HEK293 (cell line): ENCODE data around the gene GNA12.

Source experiments
- CTCF ChIA-PET: fragments of 350-600 bp; formaldehyde crosslinking; extraction: SDS; loops from one replicate; lab custom pipeline; 2021; ENCODE audit warnings: antibody characterized with exemption; lab: Yijun Ruan, JAX
- POLR2A ChIA-PET: fragments of 300-600 bp; formaldehyde crosslinking; extraction: SDS; loops from one replicate; lab custom pipeline; 2020; ENCODE audit warnings: antibody characterized with exemption, inconsistent platforms; lab: Yijun Ruan, JAX
- H3K27ac ChIP-seq: fragments of 200-500 bp; sonication (Bioruptor generic); 2 replicates; pipeline ENCODE4 v1.5.1; 2014; ENCODE audit warnings: low read depth, low read length, control low read depth, inconsistent platforms; ENCODE audit errors: extremely low read depth
- H3K36me3 ChIP-seq, 2 experiments: fragments of 200-500 bp in 1 of 2; sonication (Bioruptor generic) in 1 of 2; 1 replicate in 1 of 2; 2 replicates in 1 of 2; pipeline ENCODE4 v1.5.1; 2014 to 2017; ENCODE audit warnings: inconsistent platforms in 2 of 2, low read length in 2 of 2; ENCODE audit not compliant: control insufficient read depth in 2 of 2, insufficient read depth in 1 of 2
- H3K4me1 ChIP-seq: fragments of 200-500 bp; sonication (Bioruptor generic); 2 replicates; pipeline ENCODE4 v1.5.1; 2014; ENCODE audit warnings: mild to moderate bottlenecking, low read length, inconsistent platforms; ENCODE audit not compliant: control insufficient read depth, insufficient read depth
- H3K4me3 ChIP-seq: 2 replicates; pipeline ENCODE4 v1.5.1; 2011; ENCODE audit warnings: low read depth, mild to moderate bottlenecking, control low read depth, low read length, moderate library complexity
- H3K9me3 ChIP-seq: fragments of 200-500 bp; sonication (Bioruptor generic); 2 replicates; pipeline ENCODE4 v1.5.1; 2014; ENCODE audit warnings: low read depth, low read length, inconsistent platforms; ENCODE audit not compliant: control insufficient read depth, insufficient read depth
- KLF10 ChIP-seq: fragments of 450-650 bp; IDR thresholded peaks from 2 replicates; pipeline ENCODE4 v1.5.1; 2018; ENCODE audit warnings: missing biosample characterization, mild to moderate bottlenecking, missing genetic modification characterization
- PRDM1 ChIP-seq: fragments of 450-650 bp; formaldehyde crosslinking; IDR thresholded peaks from 2 replicates; pipeline ENCODE4; 2016; ENCODE audit warnings: missing biosample characterization, missing genetic modification characterization
- PRDM4 ChIP-seq: fragments of 450-650 bp; formaldehyde crosslinking; IDR thresholded peaks from 2 replicates; pipeline ENCODE4 v1.5.1; 2017; ENCODE audit warnings: missing biosample characterization, missing genetic modification characterization
- SP2 ChIP-seq: fragments of 450-650 bp; formaldehyde crosslinking; IDR thresholded peaks from 2 replicates; pipeline ENCODE4 v1.5.1; 2016; ENCODE audit warnings: missing biosample characterization, missing genetic modification characterization
- WT1 ChIP-seq: fragments of 450-650 bp; formaldehyde crosslinking; IDR thresholded peaks from 2 replicates; pipeline ENCODE4 v1.5.1; 2016; ENCODE audit warnings: missing biosample characterization, missing genetic modification characterization
- ZBTB1 ChIP-seq: fragments of 450-650 bp; formaldehyde crosslinking; IDR thresholded peaks from 2 replicates; pipeline ENCODE4 v1.5.1; 2016; ENCODE audit warnings: missing biosample characterization, missing genetic modification characterization
- ZNF112 ChIP-seq: fragments of 450-650 bp; formaldehyde crosslinking; IDR thresholded peaks from 2 replicates; pipeline ENCODE4 v1.5.0; 2017; ENCODE audit warnings: missing biosample characterization, missing genetic modification characterization
- ZNF302 ChIP-seq: fragments of 450-650 bp; formaldehyde crosslinking; IDR thresholded peaks from 2 replicates; pipeline ENCODE4 v1.5.1; 2016; ENCODE audit warnings: missing biosample characterization, missing genetic modification characterization, low read depth
- ZNF324 ChIP-seq: fragments of 450-650 bp; formaldehyde crosslinking; IDR thresholded peaks from 2 replicates; pipeline ENCODE4 v1.5.1; 2016; ENCODE audit warnings: missing biosample characterization, missing genetic modification characterization
- ZNF354C ChIP-seq: fragments of 450-650 bp; formaldehyde crosslinking; IDR thresholded peaks from 2 replicates; pipeline ENCODE4 v1.5.1; 2016; ENCODE audit warnings: missing biosample characterization, missing genetic modification characterization, low read depth, borderline replicate concordance
- ZNF645 ChIP-seq: fragments of 450-650 bp; formaldehyde crosslinking; IDR thresholded peaks from 2 replicates; pipeline ENCODE4; 2016; ENCODE audit warnings: missing biosample characterization, missing genetic modification characterization
- ZNF707 ChIP-seq: fragments of 450-650 bp; formaldehyde crosslinking; IDR thresholded peaks from 2 replicates; pipeline ENCODE4 v1.5.1; 2016; ENCODE audit warnings: missing biosample characterization, missing genetic modification characterization
- ZNF768 ChIP-seq: fragments of 450-650 bp; formaldehyde crosslinking; IDR thresholded peaks from 2 replicates; pipeline ENCODE4 v1.5.1; 2018; ENCODE audit warnings: missing biosample characterization, mild to moderate bottlenecking, missing genetic modification characterization
- TF ChIP-seq, protein P1 (sequence below): fragments of 450-650 bp; formaldehyde crosslinking; IDR thresholded peaks from 2 replicates; pipeline ENCODE4 v1.5.1; 2016; ENCODE audit warnings: missing biosample characterization, missing genetic modification characterization
- TF ChIP-seq, protein P2 (sequence below): fragments of 450-650 bp; formaldehyde crosslinking; IDR thresholded peaks from 2 replicates; pipeline ENCODE4 v1.5.1; 2016; ENCODE audit warnings: missing biosample characterization, missing genetic modification characterization, borderline replicate concordance
- TF ChIP-seq, protein P3 (sequence below): fragments of 450-650 bp; formaldehyde crosslinking; IDR thresholded peaks from 2 replicates; pipeline ENCODE4 v1.5.1; 2016; ENCODE audit warnings: missing biosample characterization, missing genetic modification characterization, low read depth
- TF ChIP-seq, protein P4 (sequence below): fragments of 450-650 bp; formaldehyde crosslinking; conservative IDR thresholded peaks from 2 replicates; pipeline ENCODE4 v1.5.1; 2016; ENCODE audit warnings: low read depth, missing biosample characterization, missing genetic modification characterization

GNA12 gene

DNA sequence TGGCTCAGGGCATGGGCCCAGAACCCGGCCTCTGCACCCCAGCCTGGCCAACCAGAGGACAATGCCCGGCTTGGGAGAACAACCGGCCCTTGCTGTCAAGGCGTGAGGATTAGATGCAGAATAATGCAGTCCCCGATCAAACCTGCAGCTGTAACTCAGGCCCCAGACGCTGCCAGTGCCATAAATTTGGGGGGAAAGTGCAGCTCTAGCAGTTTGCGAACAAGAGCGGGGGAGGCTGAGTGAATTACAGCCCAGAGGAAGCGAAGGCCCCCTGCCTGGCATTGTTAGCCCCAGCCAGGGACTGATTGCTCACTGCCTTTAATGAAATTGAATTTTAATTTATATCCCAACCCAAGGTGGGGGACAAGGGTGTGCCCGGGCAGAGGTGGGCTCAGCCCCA is 38.0 kb upstream of the GNA12 start (continued):
- TF ChIP-seq, protein P1, sequence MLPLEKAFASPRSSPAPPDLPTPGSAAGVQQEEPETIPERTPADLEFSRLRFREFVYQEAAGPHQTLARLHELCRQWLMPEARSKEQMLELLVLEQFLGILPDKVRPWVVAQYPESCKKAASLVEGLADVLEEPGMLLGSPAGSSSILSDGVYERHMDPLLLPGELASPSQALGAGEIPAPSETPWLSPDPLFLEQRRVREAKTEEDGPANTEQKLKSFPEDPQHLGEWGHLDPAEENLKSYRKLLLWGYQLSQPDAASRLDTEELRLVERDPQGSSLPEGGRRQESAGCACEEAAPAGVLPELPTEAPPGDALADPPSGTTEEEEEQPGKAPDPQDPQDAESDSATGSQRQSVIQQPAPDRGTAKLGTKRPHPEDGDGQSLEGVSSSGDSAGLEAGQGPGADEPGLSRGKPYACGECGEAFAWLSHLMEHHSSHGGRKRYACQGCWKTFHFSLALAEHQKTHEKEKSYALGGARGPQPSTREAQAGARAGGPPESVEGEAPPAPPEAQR (tag by site-specific recombination), result no peak
- no peak for TF ChIP-seq ZNF112 (tag by site-specific recombination)

DNA sequence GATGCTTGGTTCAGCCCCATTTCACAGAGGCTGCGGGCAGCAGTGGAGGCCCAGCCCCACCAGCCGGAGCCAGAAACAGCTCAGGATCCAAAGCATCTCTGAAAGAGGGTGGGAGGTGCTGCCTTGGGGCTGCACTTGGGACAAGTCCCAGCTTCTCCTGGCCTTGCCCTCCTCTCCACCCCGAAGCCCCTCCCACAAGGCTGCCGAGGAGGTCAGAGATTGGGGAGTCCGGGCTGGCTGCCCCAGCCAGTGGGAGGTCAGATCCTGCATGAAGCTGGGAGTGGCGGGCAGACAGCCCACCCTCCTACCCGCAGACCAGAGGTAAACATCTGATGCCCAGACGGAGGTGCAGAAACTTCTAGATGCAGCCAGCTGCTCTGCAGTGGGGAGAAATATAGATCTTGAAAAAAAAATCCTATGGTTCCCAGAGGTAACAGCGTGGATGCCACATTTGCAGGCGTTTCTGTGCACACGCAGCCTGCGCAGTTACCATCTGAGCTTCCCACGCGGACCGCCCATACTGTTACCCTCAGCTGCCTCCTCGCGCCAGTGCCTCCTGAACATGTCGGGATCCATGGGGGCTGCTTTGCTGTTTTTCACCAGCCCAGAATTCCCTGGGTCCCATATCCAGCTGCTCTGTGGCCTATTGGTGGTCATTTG is 36.9 kb upstream of the GNA12 start:
- no peaks in the 10 kb centered on the region for H3K36me3 ChIP-seq
- H3K4me3 ChIP-seq, result no peak overlapping the region
- TF ChIP-seq, protein P2, sequence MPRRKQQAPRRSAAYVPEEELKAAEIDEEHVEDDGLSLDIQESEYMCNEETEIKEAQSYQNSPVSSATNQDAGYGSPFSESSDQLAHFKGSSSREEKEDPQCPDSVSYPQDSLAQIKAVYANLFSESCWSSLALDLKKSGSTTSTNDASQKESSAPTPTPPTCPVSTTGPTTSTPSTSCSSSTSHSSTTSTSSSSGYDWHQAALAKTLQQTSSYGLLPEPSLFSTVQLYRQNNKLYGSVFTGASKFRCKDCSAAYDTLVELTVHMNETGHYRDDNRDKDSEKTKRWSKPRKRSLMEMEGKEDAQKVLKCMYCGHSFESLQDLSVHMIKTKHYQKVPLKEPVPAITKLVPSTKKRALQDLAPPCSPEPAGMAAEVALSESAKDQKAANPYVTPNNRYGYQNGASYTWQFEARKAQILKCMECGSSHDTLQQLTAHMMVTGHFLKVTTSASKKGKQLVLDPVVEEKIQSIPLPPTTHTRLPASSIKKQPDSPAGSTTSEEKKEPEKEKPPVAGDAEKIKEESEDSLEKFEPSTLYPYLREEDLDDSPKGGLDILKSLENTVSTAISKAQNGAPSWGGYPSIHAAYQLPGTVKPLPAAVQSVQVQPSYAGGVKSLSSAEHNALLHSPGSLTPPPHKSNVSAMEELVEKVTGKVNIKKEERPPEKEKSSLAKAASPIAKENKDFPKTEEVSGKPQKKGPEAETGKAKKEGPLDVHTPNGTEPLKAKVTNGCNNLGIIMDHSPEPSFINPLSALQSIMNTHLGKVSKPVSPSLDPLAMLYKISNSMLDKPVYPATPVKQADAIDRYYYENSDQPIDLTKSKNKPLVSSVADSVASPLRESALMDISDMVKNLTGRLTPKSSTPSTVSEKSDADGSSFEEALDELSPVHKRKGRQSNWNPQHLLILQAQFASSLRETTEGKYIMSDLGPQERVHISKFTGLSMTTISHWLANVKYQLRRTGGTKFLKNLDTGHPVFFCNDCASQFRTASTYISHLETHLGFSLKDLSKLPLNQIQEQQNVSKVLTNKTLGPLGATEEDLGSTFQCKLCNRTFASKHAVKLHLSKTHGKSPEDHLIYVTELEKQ (tag by site-specific recombination), result no peak
- TF ChIP-seq ZNF354C (no peak), SP2 (tag by site-specific recombination) (0 out of 2 replicates have a peak, but pooled peaks have one; percentile 21), KLF10 (tag by site-specific recombination) (no peak)
- ChIA-PET CTCF (interaction anchor here (0.5 to 0.6 kb wide), 4 partner anchors 24 to 1599 kb away, joined by 3 to 6 read pairs (median 4); no protein-coding TSS in a partner anchor), POLR2A (no interaction called here)
- no peaks in the 10 kb centered on the region for H3K4me1 ChIP-seq
- H3K9me3 ChIP-seq, result no peaks in the 10 kb centered on the region
- H3K27ac ChIP-seq, result no peak overlapping the region

DNA sequence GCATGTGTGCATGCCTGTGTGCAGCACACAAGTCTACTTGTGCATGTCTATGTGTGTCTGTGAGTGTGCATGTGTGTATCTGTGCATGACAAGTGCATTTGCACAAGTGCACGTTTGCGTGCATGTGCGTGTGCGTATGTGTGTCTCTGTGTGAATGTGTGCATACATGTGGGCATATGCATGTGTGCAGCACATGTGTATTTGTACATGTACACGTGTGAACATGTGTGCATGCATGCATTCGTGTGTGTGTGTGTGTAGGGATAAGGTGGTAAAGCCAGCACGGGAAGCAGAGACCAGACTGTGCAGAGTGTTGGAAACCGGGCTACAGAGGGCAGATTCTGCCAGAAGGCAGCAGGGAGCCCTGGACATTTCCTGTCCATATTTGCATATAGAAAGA is 35.9 kb upstream of the GNA12 start:
- no peaks in the 10 kb centered on the region for H3K36me3 ChIP-seq
- CTCF ChIA-PET, result no interaction called here
- POLR2A ChIA-PET, result no interaction called here
- no peak overlapping the region for H3K4me3 ChIP-seq
- H3K27ac ChIP-seq, result no peak overlapping the region
- H3K4me1 ChIP-seq, result no peaks in the 10 kb centered on the region
- H3K9me3 ChIP-seq, result no peaks in the 10 kb centered on the region
- TF ChIP-seq ZNF302 (tag by site-specific recombination), result no peak
- no peak for TF ChIP-seq ZNF645 (tag by site-specific recombination)
- no peak for TF ChIP-seq WT1 (tag by site-specific recombination)
- no peak for TF ChIP-seq PRDM1
- TF ChIP-seq, protein P3, sequence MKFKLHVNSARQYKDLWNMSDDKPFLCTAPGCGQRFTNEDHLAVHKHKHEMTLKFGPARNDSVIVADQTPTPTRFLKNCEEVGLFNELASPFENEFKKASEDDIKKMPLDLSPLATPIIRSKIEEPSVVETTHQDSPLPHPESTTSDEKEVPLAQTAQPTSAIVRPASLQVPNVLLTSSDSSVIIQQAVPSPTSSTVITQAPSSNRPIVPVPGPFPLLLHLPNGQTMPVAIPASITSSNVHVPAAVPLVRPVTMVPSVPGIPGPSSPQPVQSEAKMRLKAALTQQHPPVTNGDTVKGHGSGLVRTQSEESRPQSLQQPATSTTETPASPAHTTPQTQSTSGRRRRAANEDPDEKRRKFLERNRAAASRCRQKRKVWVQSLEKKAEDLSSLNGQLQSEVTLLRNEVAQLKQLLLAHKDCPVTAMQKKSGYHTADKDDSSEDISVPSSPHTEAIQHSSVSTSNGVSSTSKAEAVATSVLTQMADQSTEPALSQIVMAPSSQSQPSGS (tag by site-specific recombination), result no peak
- no peak for TF ChIP-seq ZNF768 (tag by site-specific recombination)
- TF ChIP-seq, protein P4, sequence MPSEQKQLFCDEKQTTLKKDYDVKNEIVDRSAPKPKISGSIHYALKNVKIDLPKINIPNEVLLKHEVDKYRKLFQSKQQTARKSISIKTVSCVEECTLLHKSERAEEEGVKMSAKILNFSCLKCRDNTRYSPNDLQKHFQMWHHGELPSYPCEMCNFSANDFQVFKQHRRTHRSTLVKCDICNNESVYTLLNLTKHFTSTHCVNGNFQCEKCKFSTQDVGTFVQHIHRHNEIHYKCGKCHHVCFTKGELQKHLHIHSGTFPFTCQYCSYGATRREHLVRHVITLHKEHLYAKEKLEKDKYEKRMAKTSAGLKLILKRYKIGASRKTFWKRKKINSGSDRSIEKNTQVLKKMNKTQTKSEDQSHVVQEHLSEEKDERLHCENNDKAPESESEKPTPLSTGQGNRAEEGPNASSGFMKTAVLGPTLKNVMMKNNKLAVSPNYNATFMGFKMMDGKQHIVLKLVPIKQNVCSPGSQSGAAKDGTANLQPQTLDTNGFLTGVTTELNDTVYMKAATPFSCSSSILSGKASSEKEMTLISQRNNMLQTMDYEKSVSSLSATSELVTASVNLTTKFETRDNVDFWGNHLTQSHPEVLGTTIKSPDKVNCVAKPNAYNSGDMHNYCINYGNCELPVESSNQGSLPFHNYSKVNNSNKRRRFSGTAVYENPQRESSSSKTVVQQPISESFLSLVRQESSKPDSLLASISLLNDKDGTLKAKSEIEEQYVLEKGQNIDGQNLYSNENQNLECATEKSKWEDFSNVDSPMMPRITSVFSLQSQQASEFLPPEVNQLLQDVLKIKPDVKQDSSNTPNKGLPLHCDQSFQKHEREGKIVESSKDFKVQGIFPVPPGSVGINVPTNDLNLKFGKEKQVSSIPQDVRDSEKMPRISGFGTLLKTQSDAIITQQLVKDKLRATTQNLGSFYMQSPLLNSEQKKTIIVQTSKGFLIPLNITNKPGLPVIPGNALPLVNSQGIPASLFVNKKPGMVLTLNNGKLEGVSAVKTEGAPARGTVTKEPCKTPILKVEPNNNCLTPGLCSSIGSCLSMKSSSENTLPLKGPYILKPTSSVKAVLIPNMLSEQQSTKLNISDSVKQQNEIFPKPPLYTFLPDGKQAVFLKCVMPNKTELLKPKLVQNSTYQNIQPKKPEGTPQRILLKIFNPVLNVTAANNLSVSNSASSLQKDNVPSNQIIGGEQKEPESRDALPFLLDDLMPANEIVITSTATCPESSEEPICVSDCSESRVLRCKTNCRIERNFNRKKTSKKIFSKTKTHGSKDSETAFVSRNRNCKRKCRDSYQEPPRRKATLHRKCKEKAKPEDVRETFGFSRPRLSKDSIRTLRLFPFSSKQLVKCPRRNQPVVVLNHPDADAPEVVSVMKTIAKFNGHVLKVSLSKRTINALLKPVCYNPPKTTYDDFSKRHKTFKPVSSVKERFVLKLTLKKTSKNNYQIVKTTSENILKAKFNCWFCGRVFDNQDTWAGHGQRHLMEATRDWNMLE (tag by site-specific recombination), result no peak
- no peak for TF ChIP-seq ZBTB1 (tag by site-specific recombination)
- no peak for TF ChIP-seq PRDM4
- no peak for TF ChIP-seq ZNF707 (tag by site-specific recombination)
- no peak for TF ChIP-seq ZNF324 (tag by site-specific recombination)
- TF ChIP-seq, all 188 proteins: peak for 0
